Right ventricle myocardium superior (tissue), 1 donor: ENCODE results near the gene SMPD4. TPM values are rescaled to one million over a fixed set of nuclear protein-coding genes. Genes with fewer than 3 reads are reported as not detected.
"Not testable (repeated sequence)": the region's sequence is repeated elsewhere in the genome, so short reads cannot be mapped to it uniquely, and the experiment has no call there.

Experiments used
- ATAC-seq: fragments of 200-7000 bp; cut with Tn5 transposase; one replicate; pipeline ENCODE4 v1.9.1; 2020; ENCODE audit warnings: mild to moderate bottlenecking; ENCODE audit not compliant: poor library complexity
- DNase-seq: peaks from one replicate; pipeline ENCODE4 v3.0.0-alpha.2; 2020
- intact Hi-C: fragments of 100-400 bp; cut with DNase I; formaldehyde crosslinking; loops from one replicate; pipeline ENCODE4 v1.11.2; 2022
- total RNA-seq: library from RNA; stranded (reverse); fragmentation: NEBNext Ultra II Directional; extraction: Animal tissue kit (Norgen Biotek cat#: 25700); gene quantifications from one replicate; pipeline ENCODE4 v1.2.1, GENCODE V29; 2021
- donor health status: DM: no; HTN: yes; CAD: no; lungs with severe emphysema.

The SMPD4 gene
- total RNA-seq, 1 donor from 2014 or later = 28.2 TPM

GRCh38 chr2:130188958-130189357 lies 7.6 kb upstream of the SMPD4 start:
- DNase-seq, ATAC-seq: not testable (repeated sequence)
- intact Hi-C loops = loop anchor here (10.0 kb wide), 1 partner anchor 146 kb away; no protein-coding TSS in a partner anchor

- intact Hi-C loops = loop anchor here (10.0 kb wide), 1 partner anchor 147 kb away; no protein-coding TSS in a partner anchor
- ATAC-seq, DNase-seq: not testable (repeated sequence)
These were observed 6.7 kb upstream of the SMPD4 start for GRCh38 chr2:130187859-130188792.

DNA sequence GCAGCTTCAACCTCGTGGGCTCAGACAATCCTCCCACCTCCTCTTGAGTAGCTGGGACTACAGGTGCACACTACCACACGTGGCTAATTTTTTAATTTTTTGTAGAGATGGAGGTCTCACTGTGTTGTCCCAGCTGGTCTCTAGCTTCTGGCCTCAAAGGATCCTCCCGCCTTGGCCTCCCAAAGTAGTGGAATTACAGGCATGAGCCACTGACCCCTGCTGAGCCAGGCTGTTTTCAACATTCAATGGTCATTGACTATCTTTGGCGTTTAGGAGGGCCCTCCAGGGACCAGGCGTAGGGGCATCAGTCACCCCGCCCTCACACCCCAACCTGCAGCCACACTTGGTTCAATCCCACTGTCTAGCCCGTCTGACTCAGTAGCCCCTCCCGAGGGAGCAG lies 5.9 kb upstream of the SMPD4 start:
- ATAC-seq (no peak), DNase-seq (no peak)
- intact Hi-C loops = loop anchor here (10.0 kb wide), 1 partner anchor 148 kb away; no protein-coding TSS in a partner anchor

DNA sequence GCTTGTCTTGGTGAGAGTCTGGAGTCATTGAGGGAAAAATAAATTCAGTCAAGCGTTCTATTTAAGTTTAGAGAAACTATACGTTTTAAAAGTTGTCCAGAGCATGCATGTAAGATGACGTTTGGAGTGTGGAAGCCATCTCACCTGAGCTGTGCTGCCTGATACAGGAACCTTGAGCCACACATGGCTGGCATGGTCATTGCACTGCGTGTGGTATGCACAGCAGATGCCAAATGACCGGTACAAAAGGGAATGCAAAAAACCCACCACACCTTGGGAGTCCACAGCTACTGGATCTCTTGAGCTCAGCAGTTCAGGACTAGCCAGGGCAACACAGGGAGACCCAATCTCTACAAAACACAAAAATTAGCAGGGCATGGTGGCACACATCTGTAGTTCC lies 5.0 kb upstream of the SMPD4 start:
- ATAC-seq (no peak), DNase-seq (no peak)
- intact Hi-C loops = loop anchor here (10.0 kb wide), 1 partner anchor 148 kb away; no protein-coding TSS in a partner anchor

GRCh38 chr2:130185896-130186295 lies 4.5 kb upstream of the SMPD4 start:
- no peak for DNase-seq
- ATAC-seq = no peak
- intact Hi-C loops = loop anchor here (10.0 kb wide), 1 partner anchor 149 kb away; no protein-coding TSS in a partner anchor

DNA sequence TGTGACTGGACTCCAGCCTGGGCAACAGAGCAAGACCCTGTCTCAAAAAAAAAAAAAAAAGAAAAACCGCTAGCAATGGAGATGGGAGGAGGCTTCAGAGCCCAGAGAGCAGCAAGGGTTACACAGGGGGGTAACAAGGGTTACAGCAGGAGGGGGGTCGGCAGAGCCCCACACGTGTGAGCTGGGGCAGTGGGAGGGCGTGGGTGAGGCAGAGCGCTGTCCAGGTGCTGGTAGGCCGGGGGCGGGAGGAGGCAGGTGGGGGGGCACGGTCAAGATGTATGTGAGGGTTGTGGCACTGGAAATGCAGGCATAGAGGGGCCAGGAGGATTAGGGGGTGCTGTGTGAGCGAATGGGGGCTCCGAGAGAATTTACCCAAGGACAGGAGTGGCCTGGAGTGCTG lies 4.0 kb upstream of the SMPD4 start:
- no peak for DNase-seq
- ATAC-seq = no peak
- intact Hi-C loops = loop anchor here (10.0 kb wide), 1 partner anchor 149 kb away; no protein-coding TSS in a partner anchor

DNA sequence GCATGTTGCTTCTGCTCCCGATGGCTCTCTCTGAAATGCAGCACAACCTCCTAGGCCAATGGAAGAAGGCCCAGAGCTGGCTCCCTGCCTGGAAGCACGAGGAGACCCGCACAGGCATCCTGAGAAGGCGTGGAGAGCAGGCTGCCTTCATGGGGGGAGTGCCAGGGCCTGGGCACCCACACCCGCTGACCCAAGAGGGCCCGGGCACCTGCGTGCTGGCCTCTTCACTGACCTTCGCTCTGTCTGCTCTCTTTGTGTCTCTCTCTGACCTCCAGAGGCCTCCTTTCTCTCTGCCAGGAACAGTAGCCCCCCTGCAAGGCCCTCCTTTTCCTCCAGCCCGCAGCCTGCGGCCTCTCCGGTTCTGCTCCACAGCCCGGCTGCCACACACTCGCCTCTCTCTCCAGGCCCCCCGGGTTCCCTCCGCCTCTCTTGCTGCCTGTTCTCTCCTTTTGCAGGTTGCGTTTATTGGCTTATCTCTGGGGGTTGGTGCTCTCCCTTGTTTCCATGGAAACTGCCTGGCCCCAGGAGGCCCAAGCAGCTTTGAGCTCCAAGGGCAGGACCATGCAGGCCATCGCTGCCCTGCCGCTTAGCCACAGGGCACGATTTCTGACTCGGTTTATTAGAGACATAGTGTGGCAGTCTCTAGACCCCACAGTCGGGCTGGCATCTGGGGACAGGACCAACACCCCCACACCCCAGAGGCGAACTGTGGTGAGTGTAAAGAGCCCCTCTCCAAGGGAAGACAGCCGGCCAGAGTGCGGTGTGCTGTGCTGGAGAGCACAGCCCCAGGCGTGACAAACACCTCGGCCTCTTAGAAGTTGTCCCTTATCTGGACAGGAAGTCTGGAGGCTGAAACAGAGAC lies 2.3 kb upstream of the SMPD4 start:
- ATAC-seq (no peak), DNase-seq (peak; percentile 73)
- intact Hi-C loops = loop anchor here (10.0 kb wide), 1 partner anchor 151 kb away; no protein-coding TSS in a partner anchor

DNA sequence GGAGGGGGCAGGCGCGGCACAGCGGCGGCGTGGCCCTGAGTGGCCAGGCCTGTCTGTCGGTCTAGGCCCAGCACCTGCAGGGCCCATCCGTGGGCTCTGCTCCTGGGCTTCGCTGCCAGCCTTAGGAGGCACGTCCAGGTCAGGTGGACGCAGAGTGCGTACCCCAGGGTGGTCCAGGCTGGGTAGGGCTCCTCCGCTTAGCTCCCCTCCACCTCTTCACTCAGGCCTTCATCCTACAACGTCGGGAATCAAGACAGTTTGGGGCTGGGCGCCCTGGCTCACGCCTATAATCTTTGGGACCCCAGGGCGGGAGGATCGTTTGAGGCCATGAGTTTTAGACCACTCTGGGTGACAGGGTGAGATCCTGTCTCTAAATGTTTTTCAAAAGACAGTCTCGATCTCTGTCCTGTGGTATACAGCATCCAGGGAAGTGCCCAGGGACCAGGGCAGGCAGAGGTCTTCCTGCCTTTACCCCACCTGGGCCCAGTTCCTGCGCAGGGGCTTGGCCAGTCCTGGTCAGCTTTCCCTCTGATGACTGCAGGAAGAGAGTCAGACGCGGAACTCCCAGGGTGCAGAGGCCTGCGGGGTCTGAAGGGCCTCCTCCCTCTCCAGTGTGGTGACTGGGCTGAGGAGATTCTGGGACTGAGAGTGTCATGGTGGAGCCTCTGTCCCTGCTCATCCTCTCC lies 1.6 kb upstream of the SMPD4 start:
- not testable (repeated sequence) for DNase-seq, ATAC-seq
- intact Hi-C loops = loop anchor here (10.0 kb wide), 1 partner anchor 152 kb away; no protein-coding TSS in a partner anchor

GRCh38 chr2:130181880-130182682 lies 679 bp upstream of the SMPD4 start, which contains the start of gene MZT2B:
MZT2B (plus strand) TSS chr2:130182262; CDS start chr2:130182283, 21 bp downstream.
- intact Hi-C loops = loop anchor here (10.0 kb wide), 1 partner anchor 153 kb away; no protein-coding TSS in a partner anchor
- DNase-seq (peak; percentile 93), ATAC-seq (peak; percentile 91)

DNA sequence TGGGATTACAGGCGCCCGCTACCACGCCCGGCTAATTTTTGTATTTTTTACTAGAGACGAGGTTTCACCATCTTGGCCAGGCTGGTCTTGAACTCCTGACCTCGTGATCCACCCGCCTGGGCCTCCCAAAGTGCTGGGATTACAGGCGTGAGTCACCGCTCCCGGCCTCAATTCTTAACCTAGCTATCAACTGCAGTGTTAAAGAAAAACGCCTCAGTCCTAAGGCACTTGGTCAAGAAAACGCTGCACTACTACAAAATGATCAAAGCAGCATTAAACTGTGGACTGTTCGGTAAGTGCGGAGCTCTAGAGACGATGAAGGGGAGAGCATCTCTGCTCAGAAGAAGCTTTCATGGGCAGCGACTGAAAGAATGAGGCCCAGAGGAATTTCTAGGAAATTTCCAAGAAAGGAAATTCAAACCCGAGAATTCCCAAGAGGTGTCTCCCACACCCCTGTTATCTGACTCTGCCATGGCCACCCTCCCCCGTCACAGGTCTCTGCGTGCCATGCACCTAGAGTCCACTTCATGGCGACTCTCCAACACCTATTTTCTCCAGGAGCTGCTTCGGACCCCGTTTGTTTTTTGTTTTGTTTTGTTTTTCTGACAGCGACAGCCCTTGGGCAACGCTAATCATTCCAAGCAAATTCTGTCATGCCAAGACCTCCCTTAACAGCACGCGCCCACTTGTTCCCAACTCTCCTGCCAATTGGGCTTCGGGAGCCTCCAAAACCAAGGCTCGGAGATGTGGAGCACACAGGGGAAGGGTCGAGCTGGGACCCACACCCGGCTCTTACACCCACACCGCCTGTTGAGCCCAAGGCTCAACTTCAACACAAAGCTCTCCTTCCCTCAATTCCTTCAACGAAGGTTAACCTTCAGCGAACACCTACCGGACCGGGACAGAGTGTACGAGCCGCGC lies 738 bp downstream of the SMPD4 start:
- intact Hi-C loops = loop anchor here (10.0 kb wide), 1 partner anchor 154 kb away; no protein-coding TSS in a partner anchor
- DNase-seq = not testable (repeated sequence)

GRCh38 chr2:130174866-130175265 lies 6.5 kb downstream of the SMPD4 start:
- DNase-seq, intact Hi-C loops: not testable (repeated sequence)
- peak; percentile 86 for ATAC-seq

More for the DNA sequence above, 738 bp downstream of the SMPD4 start:
- not testable (repeated sequence) for ATAC-seq

- ATAC-seq = no peak
- no peak for DNase-seq
- intact Hi-C loops = no loop called here
These were observed 11.5 kb downstream of the SMPD4 start for GRCh38 chr2:130169896-130170295.

GRCh38 chr2:130169163-130169562 lies 12.2 kb downstream of the SMPD4 start:
- ATAC-seq, DNase-seq, intact Hi-C loops: not testable (repeated sequence)

- not testable (repeated sequence) for DNase-seq, ATAC-seq
These were observed 14.8 kb downstream of the SMPD4 start for GRCh38 chr2:130166611-130167010.

DNA sequence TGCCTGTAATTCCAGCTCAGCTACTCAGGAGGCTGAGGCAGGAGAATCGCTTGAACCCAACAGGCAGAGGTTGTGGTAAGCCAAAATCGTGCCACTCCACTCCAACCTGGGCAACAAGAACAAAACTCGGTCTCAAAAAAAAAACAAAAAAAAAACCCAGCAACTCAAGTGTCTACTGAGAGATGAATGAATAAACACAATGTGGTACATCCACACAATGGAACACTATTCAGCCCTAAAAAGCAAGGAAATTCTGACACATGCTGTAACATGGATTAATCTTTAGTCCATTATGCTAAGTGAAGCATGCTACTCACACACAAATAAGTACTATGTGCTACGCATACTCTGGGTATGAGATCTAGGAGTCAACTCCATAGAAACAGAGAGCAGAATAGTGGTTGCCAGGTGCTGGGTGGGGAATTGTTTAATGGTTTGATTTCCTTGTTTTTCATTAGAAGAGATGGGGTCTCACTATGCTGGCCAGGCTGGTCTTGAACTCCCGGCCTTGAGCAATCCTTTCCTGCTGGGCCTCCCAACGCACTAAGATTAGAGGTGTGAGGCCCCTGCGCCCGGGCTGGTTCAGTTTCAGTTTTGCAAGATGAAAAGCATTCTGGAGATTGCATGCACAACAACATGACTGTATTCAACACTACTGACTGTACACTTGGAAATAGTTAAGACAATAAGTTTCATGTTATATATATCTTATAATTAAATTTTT lies 15.9 kb downstream of the SMPD4 start:
- ATAC-seq (no peak), DNase-seq (no peak)
- intact Hi-C loops = no loop called here

More at GRCh38 chr2:130166611-130167010, 14.8 kb downstream of the SMPD4 start:
- intact Hi-C loops = not testable (repeated sequence)
